Right lobe of liver (tissue), 6 donors: ENCODE data around the gene RRP8. TPM values are rescaled to one million over a fixed set of nuclear protein-coding genes. Genes with fewer than 3 reads are reported as not detected.

Experiments used
- ATAC-seq, 4 donors: fragments of 200-7000 bp; cut with Tn5 transposase; one replicate each; pipeline ENCODE4 v1.9.1; 2020; ENCODE audit warnings: mild to moderate bottlenecking in 4 of 4, moderate library complexity in 4 of 4
- DNase-seq, 3 donors: peaks; one replicate each; pipeline ENCODE4 v3.0.0-alpha.2; 2020
- H3K27ac ChIP-seq, 3 donors: fragments of 200-600 bp; one replicate each; pipeline ENCODE4 v1.8.0; 2022
- H3K27me3 ChIP-seq, 2 donors: fragments of 200-600 bp; one replicate each; pipeline ENCODE4 v1.8.0; 2022
- H3K36me3 ChIP-seq, 4 donors: fragments of 200-600 bp; sonication (generic) in 1 of 4; one replicate each; pipeline versions ENCODE4 v1.5.1 to v1.8.0; 2017 to 2022; ENCODE audit warnings: control low read depth in 1 of 4
- H3K4me1 ChIP-seq, 4 donors: fragments of 200-600 bp; sonication (generic) in 1 of 4; one replicate each; pipeline versions ENCODE4 v1.5.1 to v1.8.0; 2017 to 2022; ENCODE audit warnings: control low read depth in 1 of 4
- H3K4me3 ChIP-seq, 3 donors: fragments of 200-600 bp; one replicate each; pipeline ENCODE4 v1.8.0; 2022
- H3K9me3 ChIP-seq, 4 donors: fragments of 200-600 bp; sonication (generic) in 1 of 4; one replicate each; pipeline versions ENCODE4 v1.5.1 to v1.8.0; 2017 to 2022; ENCODE audit warnings: control low read depth in 1 of 4
- CTCF ChIP-seq, 4 donors: fragments of 200-600 bp in 3 of 4; fragments of 450-650 bp in 1 of 4; IDR thresholded peaks; one replicate each; pipeline versions ENCODE4 v1.5.1 to v1.8.0; 2016 to 2022; ENCODE audit warnings: antibody characterized with exemption in 4 of 4, mild to moderate bottlenecking in 2 of 4
- POLR2A ChIP-seq: fragments of 450-650 bp; IDR thresholded peaks from one replicate; pipeline ENCODE4 v1.6.1; 2017; ENCODE audit warnings: antibody characterized with exemption, mild to moderate bottlenecking
- WGBS: methylation state at CpG from one replicate; pipeline ENCODE4 v1.1.6; 2018; ENCODE audit warnings: low coverage, low lambda C conversion rate; ENCODE audit not compliant: insufficient coverage; ENCODE audit errors: missing lambda C conversion rate; 5-methylcytosine and 5-hydroxymethylcytosine counted together
- intact Hi-C, 2 donors: fragments of 100-400 bp; cut with DNase I; formaldehyde crosslinking; loops; one replicate each; pipeline versions ENCODE4 v1.11.2 to v1.14.1; 2022
- total RNA-seq, 6 experiments: library from RNA; depleted of rRNA in 2 of 6; stranded (reverse); fragments of >200 nt in 2 of 6; fragmentation: NEBNext Ultra II Directional in 3 of 6; extraction: Animal tissue kit (Norgen Biotek cat#: 25700) in 3 of 6; gene quantifications; one replicate each; pipeline versions ENCODE4 v1.1.0 to v1.2.4, GENCODE V29; 2016 to 2023
- donor health status: DM: no; HTN: yes; CAD: no.
- donor health status: DM: no; HTN: no; CAD: no.
- donor health status: DM: no; HTN: no; CAD: no.
- donor health status: DM: no; HTN: yes; CAD: no.
- donor health status: DM: no; HTN: yes; CAD: no.

Gene RRP8
- total RNA-seq, 6 experiments from 2014 or later, result 11.3 to 17.1 (median 14.2) TPM

GRCh38 chr11:6563667-6564066, 39.7 kb downstream of the RRP8 start:
- intact Hi-C loops, result no loop called here
- TF ChIP-seq POLR2A, result no peak
- H3K36me3 ChIP-seq, result no peaks in the 10 kb centered on the region
- no peaks in the 10 kb centered on the region for H3K9me3 ChIP-seq
- DNase-seq (no peak), ATAC-seq (no peak)
- 67% methylated on average over 1 of the region's 10 CpGs for WGBS
- H3K4me1 ChIP-seq, result peaks cover 0 to 16% (median 7%) of the 10 kb centered on the region in 4 donors
- H3K27me3 ChIP-seq, result no peaks in the 10 kb centered on the region
- no peak overlapping the region for H3K27ac ChIP-seq
- no peak overlapping the region for H3K4me3 ChIP-seq

GRCh38 chr11:6563121-6563619, 40.2 kb downstream of the RRP8 start:
- no CpG with 5 or more reads among the region's 4 CpGs for WGBS
- intact Hi-C loops, result no loop called here
- peaks cover 0 to 11% (median 4%) of the 10 kb centered on the region in 4 donors for H3K4me1 ChIP-seq
- no peak for DNase-seq
- H3K27ac ChIP-seq, result no peak overlapping the region
- no peaks in the 10 kb centered on the region for H3K27me3 ChIP-seq
- H3K4me3 ChIP-seq, result no peak overlapping the region
- no peaks in the 10 kb centered on the region for H3K9me3 ChIP-seq
- TF ChIP-seq CTCF (IDR thresholded peaks at IDR 0.05) (no peak), POLR2A (no peak)
- no peaks in the 10 kb centered on the region for H3K36me3 ChIP-seq
- ATAC-seq, result no peak

- TF ChIP-seq POLR2A (no peak), CTCF (IDR thresholded peaks at IDR 0.05) (no peak)
- no peak overlapping the region for H3K4me3 ChIP-seq
- intact Hi-C loops, result no loop called here
- 93% methylated on average over 3 of the region's 3 CpGs for WGBS
- H3K9me3 ChIP-seq, result no peaks in the 10 kb centered on the region
- DNase-seq, result no peak
- peaks cover 0 to under 1% (median 0%) of the 10 kb centered on the region in 4 donors for H3K4me1 ChIP-seq
- H3K36me3 ChIP-seq, result no peaks in the 10 kb centered on the region
- no peaks in the 10 kb centered on the region for H3K27me3 ChIP-seq
- ATAC-seq, result no peak
- no peak overlapping the region for H3K27ac ChIP-seq
Observed at GRCh38 chr11:6561288-6561687, 42.1 kb downstream of the RRP8 start.

- ATAC-seq (no peak), DNase-seq (no peak)
- Histone ChIP-seq H3K27ac (no peak overlapping the region), H3K9me3 (no peaks in the 10 kb centered on the region), H3K36me3 (no peaks in the 10 kb centered on the region), H3K4me3 (no peak overlapping the region), H3K27me3 (no peaks in the 10 kb centered on the region), H3K4me1 (peaks cover 0 to 4% (median 0%) of the 10 kb centered on the region in 4 donors)
- TF ChIP-seq POLR2A, result no peak
- WGBS, result 88% methylated on average over 1 of the region's 1 CpG
- intact Hi-C loops, result no loop called here
Observed at GRCh38 chr11:6559369-6559768, 44.0 kb downstream of the RRP8 start.

- intact Hi-C loops, result no loop called here
- Histone ChIP-seq H3K27ac (no peak overlapping the region), H3K4me1 (peaks cover 0 to 4% (median 0%) of the 10 kb centered on the region in 4 donors), H3K4me3 (no peak overlapping the region), H3K27me3 (no peaks in the 10 kb centered on the region), H3K9me3 (no peaks in the 10 kb centered on the region), H3K36me3 (no peaks in the 10 kb centered on the region)
- 94% methylated on average over 3 of the region's 14 CpGs for WGBS
- TF ChIP-seq CTCF (IDR thresholded peaks at IDR 0.05), result no peak
- no peak for TF ChIP-seq POLR2A
- ATAC-seq, result no peak
- DNase-seq, result no peak
Observed at GRCh38 chr11:6557761-6558674, 45.4 kb downstream of the RRP8 start.
